SK-N-SH (cell line): ENCODE measurements around the gene MYRF. TPM values are rescaled to one million over a fixed set of nuclear protein-coding genes. Genes with fewer than 3 reads are reported as not detected.

Experiments used
- CTCF ChIA-PET: fragments of 300-600, 350-600 bp; formaldehyde crosslinking; extraction: SDS; loops from one replicate; lab custom pipeline; 2021; lab: Yijun Ruan, JAX
- POLR2A ChIA-PET: fragments of 350-600 bp; sonication (Branson Sonifier 250); formaldehyde crosslinking; extraction: SDS; loops from one replicate; lab custom pipeline; 2020; ENCODE audit warnings: antibody characterized with exemption, inconsistent platforms; lab: Yijun Ruan, JAX
- DNase-seq: peaks from one replicate; pipeline ENCODE4 v3.0.0; 2012
- H2AFZ ChIP-seq: fragments of 200-600 bp; sonication (generic); 2 replicates; pipeline ENCODE4 v1.8.1; 2016; ENCODE audit warnings: antibody characterized with exemption, mild to moderate bottlenecking, low read depth
- H3F3A ChIP-seq: fragments of 200-600 bp; sonication (generic); replicated peaks from 2 replicates; pipeline ENCODE3; 2016; ENCODE audit warnings: antibody characterized with exemption, mild to moderate bottlenecking; ENCODE audit not compliant: insufficient read depth
- H3K27ac ChIP-seq, 2 experiments: fragments of 200-500 bp in 1 of 2; fragments of 200-600 bp in 1 of 2; sonication (Bioruptor generic) in 1 of 2; sonication (generic), shearing (Covaris generic) in 1 of 2; 2 replicates each; pipeline versions ENCODE4 v1.5.1 to v1.6.1; 2014 to 2016; ENCODE audit warnings: low read depth in 2 of 2, inconsistent platforms in 1 of 2, low read length in 1 of 2, mild to moderate bottlenecking in 1 of 2, mixed read lengths in 1 of 2
- H3K27me3 ChIP-seq: fragments of 200-600 bp; sonication (generic), shearing (Covaris generic); 2 replicates; pipeline ENCODE4 v1.6.1; 2016; ENCODE audit warnings: mixed run types; ENCODE audit not compliant: insufficient read depth
- H3K36me3 ChIP-seq, 2 experiments: fragments of 200-500 bp in 1 of 2; fragments of 200-600 bp in 1 of 2; sonication (Bioruptor generic) in 1 of 2; sonication (generic) in 1 of 2; replicated peaks in 1 of 2; 2 replicates each; pipeline versions ENCODE3 to v1.5.1; 2014 to 2016; ENCODE audit warnings: low read length in 1 of 2, mild to moderate bottlenecking in 1 of 2; ENCODE audit not compliant: insufficient read depth in 2 of 2, control insufficient read depth in 1 of 2
- H3K4me1 ChIP-seq, 2 experiments: fragments of 200-500 bp in 1 of 2; fragments of 200-600 bp in 1 of 2; sonication (Bioruptor generic) in 1 of 2; sonication (generic), shearing (Covaris generic) in 1 of 2; 2 replicates each; pipeline versions ENCODE4 v1.5.1 to v1.6.1; 2014 to 2016; ENCODE audit warnings: low read depth in 1 of 2, low read length in 1 of 2, mixed run types in 1 of 2; ENCODE audit not compliant: insufficient read depth in 2 of 2, control insufficient read depth in 1 of 2
- H3K4me2 ChIP-seq: fragments of 200-600 bp; sonication (generic), shearing (Covaris generic); 2 replicates; pipeline ENCODE4 v1.6.1; 2017; ENCODE audit warnings: mixed run types
- H3K4me3 ChIP-seq, 2 experiments: fragments of 200-500 bp in 1 of 2; fragments of 200-600 bp in 1 of 2; sonication (Bioruptor generic) in 1 of 2; sonication (generic), shearing (Covaris generic) in 1 of 2; 2 replicates each; pipeline versions ENCODE4 v1.5.1 to v1.8.1; 2014 to 2016; ENCODE audit warnings: low read depth in 2 of 2, inconsistent platforms in 1 of 2, low read length in 1 of 2, mild to moderate bottlenecking in 1 of 2, mixed read lengths in 1 of 2, moderate library complexity in 1 of 2
- H3K79me2 ChIP-seq: fragments of 200-600 bp; sonication (generic); 2 replicates; pipeline ENCODE4 v1.8.1; 2017; ENCODE audit warnings: mild to moderate bottlenecking; ENCODE audit not compliant: insufficient read depth
- H3K9ac ChIP-seq: fragments of 200-600 bp; sonication (generic); 2 replicates; pipeline ENCODE4 v1.6.1; 2017; ENCODE audit warnings: mixed run types
- H3K9me2 ChIP-seq: fragments of 200-600 bp; sonication (generic); 2 replicates; pipeline ENCODE4 v1.6.1; 2017; ENCODE audit warnings: mixed run types
- H3K9me3 ChIP-seq: fragments of 200-600 bp; sonication (generic); 2 replicates; pipeline ENCODE4 v1.6.1; 2017; ENCODE audit warnings: mixed run types, mild to moderate bottlenecking, moderate library complexity
- H4K20me1 ChIP-seq: fragments of 200-600 bp; sonication (generic); 2 replicates; pipeline ENCODE4 v1.6.1; 2017; ENCODE audit warnings: mild to moderate bottlenecking, mixed run types; ENCODE audit not compliant: insufficient read depth
- CHD2 ChIP-seq: fragments of 150-350 bp; IDR thresholded peaks from 2 replicates; pipeline ENCODE4 v1.6.1; 2018; ENCODE audit warnings: low read length; ENCODE audit not compliant: partially characterized antibody
- EP300 ChIP-seq, 2 experiments: IDR thresholded peaks; 2 replicates each; pipeline versions ENCODE4 v1.4.0 to v1.6.1; 2012; ENCODE audit warnings: borderline replicate concordance in 1 of 2, low read depth in 1 of 2, low read length in 1 of 2
- FOXJ3 ChIP-seq: sonication (generic); formaldehyde crosslinking; IDR thresholded peaks from 2 replicates; pipeline ENCODE4 v1.5.1; 2020; ENCODE audit warnings: mild to moderate bottlenecking, missing genetic modification reagents
- JUND ChIP-seq: IDR thresholded peaks from 2 replicates; pipeline ENCODE4 v1.4.0; 2012
- MEF2A ChIP-seq: IDR thresholded peaks from 2 replicates; pipeline ENCODE4 v1.4.0; 2012; ENCODE audit warnings: low read depth, borderline replicate concordance
- MXI1 ChIP-seq: IDR thresholded peaks from 2 replicates; pipeline ENCODE4 v1.6.1; 2012; ENCODE audit warnings: mild to moderate bottlenecking, low read depth, low read length, improper control_type of control experiment
- NFIC ChIP-seq: IDR thresholded peaks from 2 replicates; pipeline ENCODE4 v1.4.0; 2012; ENCODE audit warnings: borderline replicate concordance
- POLR2AphosphoS5 ChIP-seq: IDR thresholded peaks from 2 replicates; pipeline ENCODE4 v1.6.1; 2012; ENCODE audit warnings: low read depth, low read length
- RCOR1 ChIP-seq: fragments of 150-350 bp; IDR thresholded peaks from 2 replicates; pipeline ENCODE4 v1.6.1; 2017; ENCODE audit warnings: antibody characterized with exemption, low read length
- RFX5 ChIP-seq: IDR thresholded peaks from 2 replicates; pipeline ENCODE4 v1.6.1; 2012; ENCODE audit warnings: mild to moderate bottlenecking, improper control_type of control experiment, low read length
- RXRA ChIP-seq: IDR thresholded peaks from 2 replicates; pipeline ENCODE4 v1.4.0; 2012; ENCODE audit warnings: low read depth, mild to moderate bottlenecking, borderline replicate concordance
- SMC3 ChIP-seq: IDR thresholded peaks from 2 replicates; pipeline ENCODE4 v1.6.1; 2012; ENCODE audit warnings: low read depth, low read length, improper control_type of control experiment
- YY1 ChIP-seq: IDR thresholded peaks from 2 replicates; pipeline ENCODE4 v1.4.0; 2012; ENCODE audit warnings: low read depth, mild to moderate bottlenecking
- WGBS: methylation state at CpG from one replicate; pipeline ENCODE4 v1.1.6; 2017; ENCODE audit warnings: low lambda C conversion rate; 5-methylcytosine and 5-hydroxymethylcytosine counted together
- polyA plus RNA-seq, 3 experiments: library from polyadenylated mRNA; depleted of rRNA; stranded (reverse); fragments of >200 nt; gene quantifications; 2 replicates each; pipeline ENCODE4 v1.2.3, GENCODE V29; 2012
- TF ChIP-seq, protein P1 (sequence below): fragments of 150-350 bp; IDR thresholded peaks from 2 replicates; pipeline ENCODE4 v1.6.1; 2016; ENCODE audit warnings: mild to moderate bottlenecking, low read depth, low read length
- TF ChIP-seq, protein P2 (sequence below): fragments of 150-350 bp; IDR thresholded peaks from 2 replicates; pipeline ENCODE4 v1.6.1; 2017; ENCODE audit warnings: antibody characterized with exemption, low read length, low read depth, borderline replicate concordance
- TF ChIP-seq, protein P3 (sequence below): IDR thresholded peaks from 2 replicates; pipeline ENCODE4 v1.4.0; 2012; ENCODE audit warnings: low read depth
- TF ChIP-seq, protein P4 (sequence below): IDR thresholded peaks from 2 replicates; pipeline ENCODE4; 2012
- TF ChIP-seq, protein P5 (sequence below): IDR thresholded peaks from 2 replicates; pipeline ENCODE4 v1.4.0; 2012; ENCODE audit warnings: low read depth, borderline replicate concordance

MYRF gene
- polyA plus RNA-seq, 1 of the 3 experiments (the other 2 are of a cell fraction) = 2.8 TPM

DNA sequence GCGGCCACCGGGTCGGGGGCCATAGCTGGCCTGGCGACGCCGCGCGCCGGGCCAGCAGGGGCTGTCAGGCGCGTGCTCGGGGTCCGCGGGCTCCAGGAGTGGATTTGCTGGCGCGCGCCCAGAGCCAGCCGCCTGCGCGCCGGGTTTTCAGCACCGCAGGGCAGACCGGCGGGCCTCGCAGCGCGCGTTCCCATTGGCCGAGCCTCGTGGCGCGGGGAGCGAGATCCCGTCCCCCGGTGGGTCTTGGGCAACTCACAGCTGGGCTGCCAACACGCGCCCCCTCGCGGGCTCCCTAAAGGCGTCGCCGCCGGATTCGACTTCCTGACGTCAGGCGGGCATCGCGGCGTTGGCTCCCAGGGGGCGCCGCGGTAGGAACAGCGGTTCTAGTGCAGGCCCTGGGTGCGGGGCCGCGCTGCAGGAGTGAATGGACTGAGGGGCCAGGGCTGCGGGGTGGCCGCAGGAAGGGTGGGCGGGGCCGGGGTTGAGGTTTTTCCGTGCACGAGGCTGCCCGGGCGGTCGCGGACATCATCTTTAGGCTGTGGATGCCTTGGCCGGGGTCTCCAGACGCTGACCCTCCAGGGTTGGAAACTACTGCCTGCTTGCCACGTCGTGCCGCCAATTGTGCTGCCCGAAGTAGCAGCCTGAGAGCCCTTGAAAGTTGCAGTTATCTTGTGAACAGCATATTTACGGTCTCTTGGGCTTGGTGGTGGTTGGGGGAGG lies 64.5 kb downstream of the MYRF start, which contains the start of gene FADS1 (continued):
- TF ChIP-seq, protein P1, sequence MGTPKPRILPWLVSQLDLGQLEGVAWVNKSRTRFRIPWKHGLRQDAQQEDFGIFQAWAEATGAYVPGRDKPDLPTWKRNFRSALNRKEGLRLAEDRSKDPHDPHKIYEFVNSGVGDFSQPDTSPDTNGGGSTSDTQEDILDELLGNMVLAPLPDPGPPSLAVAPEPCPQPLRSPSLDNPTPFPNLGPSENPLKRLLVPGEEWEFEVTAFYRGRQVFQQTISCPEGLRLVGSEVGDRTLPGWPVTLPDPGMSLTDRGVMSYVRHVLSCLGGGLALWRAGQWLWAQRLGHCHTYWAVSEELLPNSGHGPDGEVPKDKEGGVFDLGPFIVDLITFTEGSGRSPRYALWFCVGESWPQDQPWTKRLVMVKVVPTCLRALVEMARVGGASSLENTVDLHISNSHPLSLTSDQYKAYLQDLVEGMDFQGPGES = no peak
- TF ChIP-seq RCOR1 = no peak
- peak; percentile 85; the same call in 1 of the 2 replicates for TF ChIP-seq POLR2AphosphoS5
- TF ChIP-seq, protein P2, sequence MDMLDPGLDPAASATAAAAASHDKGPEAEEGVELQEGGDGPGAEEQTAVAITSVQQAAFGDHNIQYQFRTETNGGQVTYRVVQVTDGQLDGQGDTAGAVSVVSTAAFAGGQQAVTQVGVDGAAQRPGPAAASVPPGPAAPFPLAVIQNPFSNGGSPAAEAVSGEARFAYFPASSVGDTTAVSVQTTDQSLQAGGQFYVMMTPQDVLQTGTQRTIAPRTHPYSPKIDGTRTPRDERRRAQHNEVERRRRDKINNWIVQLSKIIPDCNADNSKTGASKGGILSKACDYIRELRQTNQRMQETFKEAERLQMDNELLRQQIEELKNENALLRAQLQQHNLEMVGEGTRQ = no peak
- TF ChIP-seq NFIC = peak; percentile 37; the same call in 1 of the 2 replicates
- TF ChIP-seq CHD2 = peak; percentile 93
- no peak for TF ChIP-seq FOXJ3
- TF ChIP-seq MXI1 = peak; percentile 79
- TF ChIP-seq, protein P3, sequence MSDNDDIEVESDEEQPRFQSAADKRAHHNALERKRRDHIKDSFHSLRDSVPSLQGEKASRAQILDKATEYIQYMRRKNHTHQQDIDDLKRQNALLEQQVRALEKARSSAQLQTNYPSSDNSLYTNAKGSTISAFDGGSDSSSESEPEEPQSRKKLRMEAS = peak; percentile 93

DNA sequence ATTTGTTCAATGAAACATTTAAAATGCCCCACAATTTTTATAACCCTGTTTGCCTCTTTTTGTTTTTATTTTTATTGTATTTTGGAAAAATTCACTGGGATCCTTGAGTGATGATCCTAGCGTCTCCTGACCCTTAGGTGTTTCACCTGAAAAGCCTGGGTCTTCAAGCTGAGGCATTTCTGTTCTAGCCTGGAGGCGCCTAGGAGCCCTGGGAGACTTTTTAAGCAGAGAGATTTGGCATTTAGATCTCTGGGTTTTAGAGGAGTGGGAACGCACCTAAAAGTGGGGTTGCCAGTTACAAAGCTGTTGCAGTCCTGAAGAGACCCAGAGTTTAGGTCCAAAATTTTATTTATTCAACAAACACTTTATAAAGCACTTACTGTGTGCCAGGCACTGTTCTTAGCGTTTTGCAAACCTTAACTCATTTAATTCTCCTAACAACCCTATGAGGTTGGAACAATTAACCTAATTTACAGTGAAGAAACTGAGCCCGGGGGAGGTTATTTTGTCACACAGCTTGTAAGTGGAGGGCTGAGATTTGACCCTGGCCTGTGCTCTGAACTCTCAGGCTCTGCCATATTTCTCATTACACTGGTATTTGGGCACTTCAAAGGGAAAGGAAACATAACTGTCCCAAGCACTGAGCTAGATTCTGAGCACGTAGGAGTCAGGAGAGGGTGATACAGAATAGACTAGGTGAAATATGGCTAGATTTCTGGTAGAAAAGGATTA lies 65.2 kb downstream of the MYRF start:
- DNase-seq = no peak
- Histone ChIP-seq H3K9me2 (no peaks in the 10 kb centered on the region), H3F3A (peaks cover 30% of the 10 kb centered on the region), H3K27ac (peak overlapping the region; percentile 68 to 98), H2AFZ (peak overlapping the region; percentile 91; the same call in 1 of the 2 replicates), H3K79me2 (peaks cover 16% of the 10 kb centered on the region; the same call in 1 of the 2 replicates), H3K27me3 (no peaks in the 10 kb centered on the region), H3K36me3 (peaks cover 0 to 5% of the 10 kb centered on the region in 2 experiments), H3K4me1 (peaks cover 17 to 19% of the 10 kb centered on the region in 2 experiments; a peak in 3 of 4 replicates), H3K4me3 (peak overlapping the region; percentile 83 to 87), H3K9me3 (no peaks in the 10 kb centered on the region), H3K9ac (peak overlapping the region; percentile 81), H4K20me1 (no peaks in the 10 kb centered on the region), H3K4me2 (peak overlapping the region; percentile 98)
- 68% methylated on average over 6 of the region's 6 CpGs for WGBS
- ChIA-PET CTCF (interaction anchor here (0.8 to 10.5 kb wide), 9 partner anchors 10 to 290 kb away, joined by 3 to 149 read pairs (median 5); partner anchors contain the start of genes FADS2, FEN1 and TMEM258), POLR2A (interaction anchor here (0.6 to 4.9 kb wide), 6 partner anchors 10 to 74 kb away, joined by 3 to 84 read pairs (median 20); partner anchors contain the start of genes FADS2, FEN1 and TMEM258)
- no peak for TF ChIP-seq YY1
- TF ChIP-seq, protein P1 = no peak
- TF ChIP-seq, protein P4, sequence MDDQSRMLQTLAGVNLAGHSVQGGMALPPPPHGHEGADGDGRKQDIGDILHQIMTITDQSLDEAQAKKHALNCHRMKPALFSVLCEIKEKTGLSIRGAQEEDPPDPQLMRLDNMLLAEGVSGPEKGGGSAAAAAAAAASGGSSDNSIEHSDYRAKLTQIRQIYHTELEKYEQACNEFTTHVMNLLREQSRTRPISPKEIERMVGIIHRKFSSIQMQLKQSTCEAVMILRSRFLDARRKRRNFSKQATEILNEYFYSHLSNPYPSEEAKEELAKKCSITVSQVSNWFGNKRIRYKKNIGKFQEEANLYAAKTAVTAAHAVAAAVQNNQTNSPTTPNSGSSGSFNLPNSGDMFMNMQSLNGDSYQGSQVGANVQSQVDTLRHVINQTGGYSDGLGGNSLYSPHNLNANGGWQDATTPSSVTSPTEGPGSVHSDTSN = no peak
- no peak for TF ChIP-seq RXRA
- TF ChIP-seq RFX5 = no peak
- TF ChIP-seq, protein P5, sequence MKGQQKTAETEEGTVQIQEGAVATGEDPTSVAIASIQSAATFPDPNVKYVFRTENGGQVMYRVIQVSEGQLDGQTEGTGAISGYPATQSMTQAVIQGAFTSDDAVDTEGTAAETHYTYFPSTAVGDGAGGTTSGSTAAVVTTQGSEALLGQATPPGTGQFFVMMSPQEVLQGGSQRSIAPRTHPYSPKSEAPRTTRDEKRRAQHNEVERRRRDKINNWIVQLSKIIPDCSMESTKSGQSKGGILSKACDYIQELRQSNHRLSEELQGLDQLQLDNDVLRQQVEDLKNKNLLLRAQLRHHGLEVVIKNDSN = no peak
- TF ChIP-seq SMC3 = no peak
- no peak for TF ChIP-seq EP300 (IDR thresholded peaks at IDR 0.05; ENCODE audit: borderline replicate concordance in 1 of 2, low read depth in 1 of 2, low read length in 1 of 2)
- TF ChIP-seq MEF2A = no peak
- TF ChIP-seq JUND = no peak
- no peak for TF ChIP-seq POLR2AphosphoS5
